OCI-LY1 (cell line): ENCODE measurements around the gene DCST1.

Experiments
- H2AFZ ChIP-seq: fragments of 200-600 bp; sonication (generic), shearing (Covaris generic); 2 replicates; pipeline ENCODE4 v1.6.0; 2014; ENCODE audit warnings: antibody characterized with exemption, mild to moderate bottlenecking, low read length
- H3F3A ChIP-seq: fragments of 200-600 bp; sonication (generic), shearing (Covaris generic); 2 replicates; pipeline ENCODE4 v1.6.0; 2014; ENCODE audit warnings: mild to moderate bottlenecking, antibody characterized with exemption, low read length, moderate library complexity; ENCODE audit not compliant: insufficient read depth
- H3K27ac ChIP-seq: fragments of 200-600 bp; sonication (generic); 2 replicates; pipeline ENCODE4 v1.5.1; 2014; ENCODE audit warnings: low read length, mixed run types, mild to moderate bottlenecking, low read depth; ENCODE audit not compliant: poor library complexity, severe bottlenecking
- H3K27me3 ChIP-seq: fragments of 200-600 bp; sonication (generic); 2 replicates; pipeline ENCODE4 v1.6.0; 2014; ENCODE audit warnings: antibody characterized with exemption, mild to moderate bottlenecking, low read length, moderate library complexity; ENCODE audit not compliant: insufficient read depth
- H3K36me3 ChIP-seq: fragments of 200-600 bp; sonication (generic); 2 replicates; pipeline ENCODE4 v1.6.1; 2014; ENCODE audit warnings: mild to moderate bottlenecking, antibody characterized with exemption, low read length, moderate library complexity, mixed read lengths; ENCODE audit not compliant: insufficient read depth
- H3K4me1 ChIP-seq: fragments of 200-600 bp; sonication (generic); 2 replicates; pipeline ENCODE4 v1.5.1; 2014; ENCODE audit warnings: mild to moderate bottlenecking, low read length, moderate library complexity; ENCODE audit not compliant: insufficient read depth, severe bottlenecking
- H3K4me2 ChIP-seq: fragments of 200-600 bp; sonication (generic), shearing (Covaris generic); 2 replicates; pipeline ENCODE4 v1.6.1; 2014; ENCODE audit warnings: low read length
- H3K4me3 ChIP-seq: fragments of 200-600 bp; sonication (generic); 2 replicates; pipeline ENCODE4 v1.5.1; 2014; ENCODE audit warnings: low read length, low read depth, mild to moderate bottlenecking, mixed read lengths; ENCODE audit not compliant: poor library complexity, severe bottlenecking
- H3K79me2 ChIP-seq: fragments of 200-600 bp; shearing (Covaris generic); 2 replicates; pipeline ENCODE4 v1.6.1; 2016; ENCODE audit warnings: mixed run types, low read length, mixed read lengths; ENCODE audit not compliant: insufficient read depth
- H3K9ac ChIP-seq: fragments of 200-600 bp; sonication (generic), shearing (Covaris generic); 2 replicates; pipeline ENCODE4 v1.6.1; 2014; ENCODE audit warnings: mild to moderate bottlenecking, low read length, mixed read lengths
- H3K9me2 ChIP-seq: fragments of 200-600 bp; sonication (generic), shearing (Covaris generic); 2 replicates; pipeline ENCODE4 v1.6.1; 2014; ENCODE audit warnings: low read depth, mild to moderate bottlenecking, low read length, mixed read lengths
- H3K9me3 ChIP-seq: fragments of 200-600 bp; shearing (Covaris generic); 2 replicates; pipeline ENCODE4 v1.6.1; 2014; ENCODE audit warnings: low read length, mixed read lengths
- H4K20me1 ChIP-seq: fragments of 200-600 bp; sonication (generic), shearing (Covaris generic); 2 replicates; pipeline ENCODE4 v1.6.0; 2016; ENCODE audit warnings: mild to moderate bottlenecking, low read length; ENCODE audit not compliant: insufficient read depth
- EZH2 ChIP-seq: fragments of 200-600 bp; sonication (generic), shearing (Covaris generic); IDR thresholded peaks from 2 replicates; pipeline ENCODE4 v1.8.0; 2017; ENCODE audit warnings: borderline replicate concordance, mixed run types, mild to moderate bottlenecking, antibody characterized with exemption, low read length, moderate library complexity, mixed read lengths
- TF ChIP-seq, protein P1 (sequence below): fragments of 200-600 bp; sonication (generic), shearing (Covaris generic); IDR thresholded peaks from 2 replicates; pipeline ENCODE4 v1.5.1; 2017; ENCODE audit warnings: mild to moderate bottlenecking, antibody characterized with exemption, low read length, moderate library complexity, mixed read lengths

DCST1 gene

DNA sequence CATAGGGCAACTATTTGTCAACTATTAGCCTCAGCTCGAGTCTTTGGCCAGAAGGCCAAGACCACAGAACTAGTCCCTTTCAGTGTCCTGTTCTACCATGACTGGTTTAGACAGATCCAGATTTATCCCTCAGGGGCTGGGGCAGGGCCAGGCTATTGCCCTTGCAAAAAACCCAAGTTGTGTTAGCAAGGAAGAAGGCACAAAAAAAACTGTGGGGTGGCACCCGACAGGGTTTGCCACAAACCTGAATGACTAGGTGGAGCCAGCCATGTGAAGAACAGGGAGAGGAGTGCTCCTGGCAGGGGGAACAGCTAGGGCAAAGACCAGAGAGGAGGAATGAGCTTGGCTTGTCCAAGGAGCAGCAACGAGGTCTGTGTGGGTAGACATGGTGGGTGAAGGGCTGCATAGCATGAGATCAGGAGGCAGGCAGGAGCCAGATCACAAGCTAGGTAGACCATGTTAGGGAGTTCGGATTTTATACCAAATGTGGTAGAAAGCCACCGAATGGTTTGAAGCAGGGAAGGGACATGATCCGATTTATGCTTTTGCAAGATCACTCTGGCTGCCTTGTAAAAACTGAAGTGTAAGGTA, 4.3 kb downstream of the DCST1 start:
- Histone ChIP-seq H3K9me3 (no peaks in the 10 kb centered on the region), H3K9ac (no peak overlapping the region), H3K4me2 (no peak overlapping the region), H3K27me3 (peaks cover 11% of the 10 kb centered on the region), H3K4me1 (no peaks in the 10 kb centered on the region), H3F3A (no peaks in the 10 kb centered on the region), H3K79me2 (no peaks in the 10 kb centered on the region), H3K36me3 (no peaks in the 10 kb centered on the region), H4K20me1 (no peaks in the 10 kb centered on the region), H3K4me3 (no peak overlapping the region), H3K9me2 (no peaks in the 10 kb centered on the region), H2AFZ (no peak overlapping the region), H3K27ac (no peak overlapping the region)
- TF ChIP-seq EZH2, result no peak
- TF ChIP-seq, protein P1, sequence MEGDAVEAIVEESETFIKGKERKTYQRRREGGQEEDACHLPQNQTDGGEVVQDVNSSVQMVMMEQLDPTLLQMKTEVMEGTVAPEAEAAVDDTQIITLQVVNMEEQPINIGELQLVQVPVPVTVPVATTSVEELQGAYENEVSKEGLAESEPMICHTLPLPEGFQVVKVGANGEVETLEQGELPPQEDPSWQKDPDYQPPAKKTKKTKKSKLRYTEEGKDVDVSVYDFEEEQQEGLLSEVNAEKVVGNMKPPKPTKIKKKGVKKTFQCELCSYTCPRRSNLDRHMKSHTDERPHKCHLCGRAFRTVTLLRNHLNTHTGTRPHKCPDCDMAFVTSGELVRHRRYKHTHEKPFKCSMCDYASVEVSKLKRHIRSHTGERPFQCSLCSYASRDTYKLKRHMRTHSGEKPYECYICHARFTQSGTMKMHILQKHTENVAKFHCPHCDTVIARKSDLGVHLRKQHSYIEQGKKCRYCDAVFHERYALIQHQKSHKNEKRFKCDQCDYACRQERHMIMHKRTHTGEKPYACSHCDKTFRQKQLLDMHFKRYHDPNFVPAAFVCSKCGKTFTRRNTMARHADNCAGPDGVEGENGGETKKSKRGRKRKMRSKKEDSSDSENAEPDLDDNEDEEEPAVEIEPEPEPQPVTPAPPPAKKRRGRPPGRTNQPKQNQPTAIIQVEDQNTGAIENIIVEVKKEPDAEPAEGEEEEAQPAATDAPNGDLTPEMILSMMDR, result no peak

DNA sequence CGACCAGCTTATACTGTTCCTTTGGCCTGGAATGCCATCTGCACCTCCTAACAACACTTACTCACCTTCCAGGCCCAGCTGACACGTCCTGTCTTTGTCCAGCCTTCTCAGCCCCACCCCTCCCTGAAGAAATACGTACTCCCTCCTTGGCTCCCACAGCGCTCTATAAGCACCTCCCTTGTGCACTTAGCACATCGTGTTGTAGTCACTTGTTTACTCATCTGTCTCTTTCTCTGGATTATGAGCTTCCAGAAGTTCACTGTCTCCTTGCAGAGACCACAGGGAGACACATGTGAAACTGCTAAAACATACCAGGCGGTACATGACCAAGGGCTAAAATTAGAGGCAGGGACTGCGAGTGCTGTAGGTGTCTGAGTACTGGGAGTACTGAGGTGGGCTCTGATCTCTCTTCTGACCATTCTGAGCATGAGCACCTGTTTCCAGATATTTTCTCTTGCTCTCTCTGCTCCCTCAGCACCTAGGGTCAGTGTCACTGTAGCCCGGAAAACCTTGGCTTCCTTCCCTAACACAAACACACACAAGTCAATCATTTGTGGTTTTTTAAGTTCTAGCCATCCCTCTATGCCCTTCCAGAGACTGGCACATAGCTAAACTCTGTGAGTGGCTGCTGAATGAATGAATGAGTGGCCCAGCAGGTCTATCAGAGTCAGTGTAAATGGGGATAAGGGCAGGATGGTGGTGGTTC, 5.1 kb downstream of the DCST1 start:
- H3F3A ChIP-seq, result no peaks in the 10 kb centered on the region
- no peak overlapping the region for H3K4me2 ChIP-seq
- no peak overlapping the region for H3K27ac ChIP-seq

DNA sequence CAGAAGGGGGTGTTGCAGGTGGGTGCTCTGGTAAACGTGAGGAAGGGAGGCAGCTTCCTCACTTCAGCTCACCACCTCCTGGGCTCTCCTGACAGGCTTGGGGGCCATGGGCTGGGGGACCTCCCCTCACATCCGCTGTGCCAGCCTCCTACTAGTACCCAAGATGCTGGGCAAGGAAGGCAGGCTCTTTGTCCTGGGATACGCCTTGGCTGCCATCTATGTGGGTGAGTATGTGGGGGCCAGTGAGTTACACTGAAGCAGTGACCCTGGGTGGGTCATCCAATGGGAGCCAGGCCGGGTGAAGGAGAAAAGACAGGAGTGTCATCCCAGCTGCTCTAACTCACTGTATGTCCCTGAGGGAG, 5.7 kb downstream of the DCST1 start:
- Histone ChIP-seq H3K9me3 (no peaks in the 10 kb centered on the region), H3K27me3 (peaks cover 11% of the 10 kb centered on the region), H3K4me2 (no peak overlapping the region), H4K20me1 (no peaks in the 10 kb centered on the region), H3F3A (no peaks in the 10 kb centered on the region), H3K4me1 (no peaks in the 10 kb centered on the region), H3K79me2 (no peaks in the 10 kb centered on the region), H2AFZ (no peak overlapping the region), H3K36me3 (no peaks in the 10 kb centered on the region), H3K9me2 (no peaks in the 10 kb centered on the region), H3K27ac (no peak overlapping the region), H3K4me3 (no peak overlapping the region), H3K9ac (no peak overlapping the region)
- TF ChIP-seq, protein P1, result no peak
- no peak for TF ChIP-seq EZH2

More for the DNA sequence above, 5.1 kb downstream of the DCST1 start:
- Histone ChIP-seq H3K9me2 (no peaks in the 10 kb centered on the region), H3K79me2 (no peaks in the 10 kb centered on the region), H4K20me1 (no peaks in the 10 kb centered on the region), H3K4me3 (no peak overlapping the region), H3K9ac (no peak overlapping the region), H2AFZ (no peak overlapping the region), H3K9me3 (no peaks in the 10 kb centered on the region), H3K4me1 (no peaks in the 10 kb centered on the region), H3K36me3 (no peaks in the 10 kb centered on the region), H3K27me3 (peaks cover 11% of the 10 kb centered on the region)
- no peak for TF ChIP-seq EZH2
- TF ChIP-seq, protein P1, result no peak
